HG02759 (cell line): ENCODE measurements around the gene PATE4.
"Not testable (repeated sequence)": the region's sequence is repeated elsewhere in the genome, so short reads cannot be mapped to it uniquely, and the experiment has no call there.

Source experiments
- ATAC-seq: cut with Tn5 transposase; IDR thresholded peaks from one replicate; pipeline ENCODE4 v1.9.1; 2021; ENCODE audit warnings: mild to moderate bottlenecking, moderate library complexity; ENCODE audit not compliant: unreplicated experiment

Gene PATE4

GRCh38 chr11:125833016-125833415 lies at the start of gene PATE4:
TSS of gene PATE4 (plus strand) at chr11:125833316. CDS start at chr11:125833360, 44 bp downstream.
- no peak for ATAC-seq

DNA sequence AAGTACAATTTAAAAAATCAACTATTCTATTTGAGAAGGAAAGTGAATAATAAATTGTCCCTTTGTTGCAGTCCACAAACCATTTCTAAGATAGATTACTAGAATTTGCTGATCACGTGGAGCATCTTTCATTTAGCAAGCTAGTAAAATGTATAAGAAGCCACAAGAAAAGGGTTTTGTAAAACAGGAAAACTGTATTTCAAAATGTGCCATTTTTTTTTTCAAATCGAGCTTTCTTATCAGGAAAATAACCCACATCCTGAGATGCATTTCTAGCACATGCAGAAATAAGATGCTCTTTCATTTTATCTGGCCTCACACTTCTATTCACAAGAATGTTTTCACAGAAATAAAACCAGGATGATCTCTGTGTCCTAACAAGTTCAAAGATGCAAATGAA lies 48.4 kb upstream of the PATE4 start:
- ATAC-seq, result no peak

DNA sequence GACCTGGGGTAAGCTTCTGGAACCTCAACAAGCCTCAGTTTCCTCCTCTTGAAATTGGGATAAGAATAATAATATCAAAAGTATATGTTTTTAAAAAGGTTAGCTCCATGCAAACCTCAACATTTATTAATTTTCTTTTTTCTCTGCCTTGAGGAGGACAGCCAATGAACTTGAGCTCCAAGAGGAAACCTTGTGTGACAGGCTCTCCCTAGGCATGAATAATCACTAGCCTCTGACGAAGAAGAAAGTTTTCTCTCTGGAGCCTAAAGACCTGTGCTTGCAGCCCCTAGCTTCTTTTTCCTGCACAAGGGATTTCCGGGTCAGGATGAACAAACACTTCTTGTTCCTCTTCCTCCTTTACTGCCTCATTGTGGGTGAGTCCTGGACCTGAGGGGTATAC lies 45.3 kb upstream of the PATE4 start, which contains the start of gene PATE3:
Gene PATE3, plus strand, starts transcription at position 301 of the 400 bp plus-strand sequence. Its CDS starts 25 bp downstream, at position 326.
- no peak for ATAC-seq

DNA sequence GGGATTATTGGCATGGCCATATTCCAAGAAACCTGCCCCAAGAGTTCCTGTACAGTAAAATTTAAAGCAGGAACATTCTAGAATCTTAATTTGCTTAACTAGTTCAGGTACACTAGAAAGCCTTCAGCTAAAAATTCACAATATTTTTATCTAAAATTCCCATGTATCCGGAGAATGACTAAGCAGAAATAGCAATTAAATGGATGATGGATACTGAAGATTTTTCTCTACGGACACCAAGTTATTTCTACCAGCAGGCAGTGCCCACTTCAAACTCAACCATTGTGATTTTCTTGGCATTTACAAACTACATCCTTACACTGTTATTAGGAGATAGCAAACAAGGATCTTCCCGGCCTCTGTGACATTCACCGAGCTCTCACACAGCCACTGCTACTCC lies 42.3 kb upstream of the PATE4 start:
- no peak for ATAC-seq

DNA sequence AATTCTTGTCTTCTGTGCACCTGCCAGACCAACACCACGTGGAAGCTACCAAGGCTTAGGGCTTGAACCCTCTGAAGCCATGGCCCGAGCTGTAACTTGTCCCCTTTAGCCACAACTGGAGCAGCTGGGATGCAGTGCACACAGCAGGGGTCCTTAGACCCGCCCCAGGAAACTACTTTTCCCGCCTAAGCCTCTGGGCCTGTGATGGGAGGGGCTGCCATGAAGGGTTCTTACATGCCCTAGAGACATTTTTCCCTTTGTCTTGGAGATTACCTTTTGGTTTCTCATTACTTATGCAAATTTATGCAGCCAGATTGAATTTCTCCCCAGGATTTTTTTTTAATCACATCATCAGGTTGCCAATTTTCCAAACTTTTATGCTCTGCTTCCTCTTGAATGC lies 35.5 kb upstream of the PATE4 start:
- no peak for ATAC-seq

DNA sequence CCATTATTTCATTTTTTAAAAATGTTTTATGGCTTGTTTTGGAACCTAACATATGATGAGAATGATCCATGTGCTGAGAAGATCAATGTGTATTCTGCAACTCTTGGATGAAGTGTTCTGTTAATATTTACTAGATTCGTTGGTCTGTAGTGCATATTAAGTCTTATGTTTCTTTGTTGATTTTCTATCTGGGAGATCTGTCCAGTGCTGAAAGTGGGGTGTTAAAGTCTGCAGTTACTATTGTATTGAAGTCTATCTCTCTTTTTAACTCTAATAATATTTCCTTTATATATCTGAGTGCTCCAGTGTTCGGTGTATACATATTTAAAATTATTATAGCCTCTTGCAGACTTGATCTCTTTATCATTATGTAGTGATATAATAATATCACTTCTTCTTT lies 33.3 kb upstream of the PATE4 start:
- ATAC-seq, result no peak

DNA sequence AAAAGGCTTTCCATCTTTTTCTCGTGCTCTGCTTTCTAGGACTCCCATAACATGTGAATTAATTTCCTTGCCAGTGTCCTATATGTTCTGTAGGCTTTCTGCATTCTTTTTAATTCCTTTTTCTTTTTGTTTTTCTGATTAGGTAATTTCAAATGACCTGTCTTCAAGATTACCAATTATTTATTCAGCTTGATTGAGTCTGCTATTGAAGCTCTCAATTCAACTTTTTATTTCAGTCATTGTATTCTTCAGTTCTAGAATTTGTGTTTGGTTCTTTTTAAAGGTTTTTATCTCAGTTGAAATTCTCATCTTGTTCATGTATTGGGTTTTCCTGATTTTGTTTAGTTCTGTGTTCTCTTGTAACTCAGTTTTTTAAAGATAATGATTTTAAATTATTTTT lies 30.7 kb upstream of the PATE4 start:
- no peak for ATAC-seq

- ATAC-seq, result no peak
These were observed 25.2 kb upstream of the PATE4 start for GRCh38 chr11:125807909-125808308.

DNA sequence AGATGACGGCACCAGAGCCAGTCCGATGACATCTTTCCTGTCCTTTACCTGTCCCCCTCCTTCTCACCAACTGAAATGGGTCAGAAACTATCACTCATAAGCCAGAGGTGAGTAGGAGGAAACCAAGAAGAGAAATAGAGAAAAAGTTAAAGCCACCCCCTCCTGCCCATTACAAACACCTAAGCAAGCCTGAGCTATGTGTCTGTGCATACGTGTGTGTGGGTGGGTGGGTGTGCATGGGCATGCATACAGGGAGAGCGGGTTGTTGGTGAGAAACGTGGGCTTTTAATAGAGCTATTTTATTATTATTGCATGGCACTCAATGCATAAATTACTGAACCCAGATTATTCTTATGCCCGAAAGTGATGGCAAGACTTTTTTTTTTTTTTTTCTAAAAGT lies 2.6 kb downstream of the PATE4 start:
- ATAC-seq, result no peak

DNA sequence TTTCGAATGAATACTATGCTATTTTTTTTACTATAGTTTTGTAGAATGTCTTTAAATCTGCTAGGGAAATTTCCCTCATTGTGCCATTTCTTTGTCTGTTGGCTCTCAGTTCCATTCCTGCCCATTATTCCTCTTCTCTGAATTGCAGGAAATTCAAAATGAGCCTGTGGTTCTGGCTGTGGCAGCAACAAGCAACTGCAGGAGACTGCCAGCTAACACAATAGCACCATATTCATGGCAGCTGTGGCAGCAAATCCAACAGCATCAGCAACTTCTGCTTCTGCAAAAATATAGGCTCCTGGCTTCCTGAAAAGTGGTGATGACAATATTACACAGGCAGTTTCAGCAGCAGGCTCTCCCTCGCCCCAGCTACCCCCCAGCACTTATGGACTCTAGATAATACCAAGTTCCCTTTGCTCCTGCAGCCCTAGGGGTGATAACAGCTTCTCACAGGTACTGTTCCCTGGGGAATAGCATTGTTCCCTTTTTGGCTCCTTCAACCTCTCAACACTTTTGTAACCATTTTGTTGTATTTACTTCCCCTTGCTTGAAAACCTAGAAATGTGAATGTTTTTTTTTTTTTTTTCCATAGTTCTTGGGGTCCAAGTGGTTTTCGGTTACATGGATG lies 9.3 kb downstream of the PATE4 start:
- no peak for ATAC-seq

DNA sequence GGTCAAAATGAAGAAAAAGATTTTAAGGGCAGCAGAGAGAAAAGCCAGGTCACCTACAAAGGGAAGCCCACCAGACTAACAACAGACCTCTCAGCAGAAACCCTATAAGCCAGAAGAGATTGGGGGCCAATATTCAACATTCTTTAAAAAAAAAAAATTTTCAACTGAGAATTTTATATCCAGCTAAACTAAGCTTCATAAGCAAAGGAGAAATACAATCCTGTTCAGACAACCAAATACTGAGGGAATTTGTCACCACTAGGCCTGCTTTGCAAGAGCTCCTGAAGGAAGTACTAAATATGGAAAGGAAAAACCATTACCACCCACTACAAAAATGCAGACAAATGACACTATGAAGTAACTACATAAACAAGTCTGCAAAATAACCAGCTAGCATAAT lies 13.1 kb downstream of the PATE4 start:
- ATAC-seq, result no peak

- not testable (repeated sequence) for ATAC-seq
These were observed 24.6 kb downstream of the PATE4 start for GRCh38 chr11:125857670-125858069.

DNA sequence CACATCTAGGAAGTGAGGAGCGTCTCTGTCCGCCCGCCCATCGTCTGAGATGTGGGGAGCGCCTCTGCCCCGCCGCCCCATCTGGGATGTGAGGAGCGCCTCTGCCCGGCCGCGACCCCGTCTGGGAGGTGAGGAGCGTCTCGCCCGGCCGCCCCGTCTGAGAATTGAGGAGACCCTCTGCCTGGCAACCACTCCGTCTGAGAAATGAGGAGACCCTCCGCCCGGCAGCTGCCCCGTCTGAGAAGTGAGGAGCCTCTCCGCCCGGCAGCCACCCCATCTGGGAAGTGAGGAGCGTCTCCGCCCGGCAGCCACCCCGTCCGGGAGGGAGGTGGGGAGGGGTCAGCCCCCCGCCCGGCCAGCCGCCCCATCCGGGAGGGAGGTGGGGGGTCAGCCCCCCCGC lies 29.7 kb downstream of the PATE4 start:
- not testable (repeated sequence) for ATAC-seq

DNA sequence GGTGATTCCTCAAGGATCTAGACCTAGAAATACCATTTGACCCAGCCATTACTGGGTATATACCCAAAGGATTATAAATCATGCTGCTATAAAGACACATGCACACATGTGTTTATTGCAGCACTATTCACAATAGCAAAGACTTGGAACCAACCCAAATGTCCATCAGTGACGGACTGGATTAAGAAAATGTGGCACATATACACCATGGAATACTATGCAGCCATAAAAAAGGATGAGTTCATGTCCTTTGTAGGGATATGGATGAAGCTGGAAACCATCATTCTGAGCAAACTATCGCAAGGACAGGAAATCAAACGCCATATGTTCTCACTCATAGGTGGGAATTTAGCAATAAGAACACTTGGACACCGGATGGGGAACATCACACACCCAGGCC lies 32.2 kb downstream of the PATE4 start:
- not testable (repeated sequence) for ATAC-seq

DNA sequence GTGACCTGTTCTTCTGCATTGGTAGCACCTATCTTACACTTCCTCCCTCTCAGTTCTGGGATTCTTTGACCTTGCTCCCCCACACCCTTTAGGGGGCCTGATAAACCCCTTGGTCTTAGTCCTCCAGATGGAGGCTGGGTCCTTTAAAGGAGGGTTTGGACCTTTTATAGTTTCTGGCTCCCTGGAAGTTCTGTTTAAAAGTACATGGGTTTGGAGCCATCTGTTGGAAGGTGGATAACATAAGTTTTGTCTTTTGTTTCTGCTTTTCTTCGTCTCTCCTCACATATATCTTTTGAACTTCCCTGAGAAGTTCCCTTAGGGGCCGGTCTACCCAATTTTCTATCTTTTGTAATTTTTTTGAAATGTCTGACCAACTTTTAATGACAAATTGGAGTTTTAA lies 36.4 kb downstream of the PATE4 start:
- ATAC-seq, result no peak

DNA sequence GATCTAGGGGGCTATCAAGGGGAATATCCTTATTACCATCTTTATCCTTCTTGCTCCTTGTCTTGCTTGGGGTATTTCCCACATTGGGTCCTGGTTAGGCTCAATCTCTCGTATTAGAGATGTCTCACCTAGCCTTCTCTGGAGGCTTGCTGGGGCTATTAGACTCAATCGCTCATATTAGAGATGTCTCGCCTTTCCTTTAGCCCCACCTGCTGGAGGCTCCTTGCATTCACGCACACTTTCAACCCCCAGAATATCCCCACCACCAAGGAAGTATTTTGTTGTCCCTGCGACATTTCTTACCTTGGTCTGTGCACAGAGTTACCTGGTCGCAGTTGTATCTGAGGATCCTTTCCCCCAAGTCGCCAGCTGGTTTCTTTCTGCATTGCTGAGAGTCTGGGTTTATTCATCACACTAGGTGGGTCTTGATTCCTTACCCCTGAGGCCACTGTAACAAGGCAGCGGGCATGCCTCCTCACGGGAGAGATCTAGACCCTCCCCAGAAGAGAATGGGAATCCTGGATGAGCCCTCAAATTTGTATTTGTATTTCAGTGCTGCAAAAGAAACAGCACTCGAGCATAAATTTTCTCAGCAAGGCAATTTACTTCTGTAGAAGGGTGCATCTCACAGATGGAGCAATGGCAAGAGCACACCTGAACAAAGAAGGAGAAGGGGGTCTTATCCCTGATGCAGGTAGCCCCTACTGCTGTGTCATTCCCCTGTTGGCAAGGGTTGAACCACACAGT lies 38.4 kb downstream of the PATE4 start:
- no peak for ATAC-seq

DNA sequence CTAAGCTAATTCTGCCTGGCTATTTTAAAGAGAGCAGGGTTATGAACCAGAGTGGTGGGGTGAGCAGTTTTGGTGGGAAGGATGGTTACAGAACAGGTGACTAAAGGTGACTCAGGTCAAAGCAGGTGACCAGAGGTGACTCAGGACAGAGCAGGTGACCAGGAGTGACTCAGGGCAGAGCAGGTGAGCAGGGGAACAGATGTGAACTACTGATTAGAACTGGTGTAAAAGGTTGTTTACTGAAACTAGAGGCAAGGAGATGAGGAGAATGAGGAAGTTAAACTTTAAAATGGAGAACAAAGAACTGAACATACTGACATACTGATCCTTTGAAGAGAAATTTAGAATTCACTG lies 39.0 kb downstream of the PATE4 start:
- ATAC-seq, result no peak

GRCh38 chr11:125873881-125874555 lies 40.9 kb downstream of the PATE4 start:
- ATAC-seq, result no peak

DNA sequence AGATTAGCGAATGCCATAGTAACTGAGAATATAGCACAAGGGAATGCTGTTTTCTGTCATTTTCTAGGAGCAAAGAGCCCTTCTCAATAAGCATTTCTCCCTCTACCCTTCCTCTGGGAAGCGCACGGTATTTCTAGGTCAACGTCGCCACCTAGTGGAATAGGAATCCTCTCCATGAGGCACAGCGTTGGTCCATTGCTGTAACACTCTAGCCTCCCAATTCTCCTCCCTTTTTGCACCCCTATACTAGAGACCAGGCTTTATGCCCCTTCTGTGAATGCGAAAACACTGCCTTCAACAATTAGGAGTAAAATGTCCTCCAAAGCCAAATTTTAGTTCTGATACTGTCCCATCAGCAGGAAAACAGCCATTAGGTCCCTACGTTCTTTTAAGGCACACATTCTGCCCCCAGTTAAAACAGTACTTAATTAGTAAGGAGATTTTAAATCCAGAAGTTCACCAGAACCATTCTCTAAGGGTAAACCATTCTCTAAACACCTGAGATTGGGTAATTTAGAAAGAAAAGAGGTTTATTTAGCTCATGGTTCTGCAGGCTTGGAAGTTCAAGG lies 41.5 kb downstream of the PATE4 start:
- ATAC-seq, result no peak

- no peak for ATAC-seq
These were observed 48.2 kb downstream of the PATE4 start for GRCh38 chr11:125881291-125881690.

- ATAC-seq, result no peak
These were observed 50.3 kb downstream of the PATE4 start for GRCh38 chr11:125883375-125883774.

GRCh38 chr11:125886997-125887372 lies 53.9 kb downstream of the PATE4 start:
- ATAC-seq, result peak; percentile 35
